ENCODE results near the gene DNAH9.

Gene DNAH9

DNA sequence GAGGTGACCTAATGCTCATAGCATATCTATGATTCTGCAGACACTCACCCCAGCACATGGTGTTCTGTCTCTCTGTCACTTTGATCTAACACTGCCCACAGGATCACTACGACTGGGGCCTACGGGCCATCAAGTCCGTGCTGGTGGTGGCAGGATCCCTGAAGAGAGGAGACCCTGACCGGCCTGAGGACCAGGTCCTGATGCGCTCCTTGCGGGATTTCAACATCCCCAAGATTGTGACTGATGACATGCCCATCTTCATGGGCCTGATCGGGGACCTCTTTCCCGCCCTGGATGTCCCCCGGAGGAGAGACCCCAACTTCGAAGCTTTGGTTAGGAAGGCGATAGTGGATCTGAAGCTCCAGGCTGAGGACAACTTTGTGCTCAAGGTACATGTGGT lies 146.4 kb downstream of the DNAH9 start:
- no peak for DNase-seq (ENCODE audit: extremely low read depth, low read depth)
- TF ChIP-seq, protein P1, sequence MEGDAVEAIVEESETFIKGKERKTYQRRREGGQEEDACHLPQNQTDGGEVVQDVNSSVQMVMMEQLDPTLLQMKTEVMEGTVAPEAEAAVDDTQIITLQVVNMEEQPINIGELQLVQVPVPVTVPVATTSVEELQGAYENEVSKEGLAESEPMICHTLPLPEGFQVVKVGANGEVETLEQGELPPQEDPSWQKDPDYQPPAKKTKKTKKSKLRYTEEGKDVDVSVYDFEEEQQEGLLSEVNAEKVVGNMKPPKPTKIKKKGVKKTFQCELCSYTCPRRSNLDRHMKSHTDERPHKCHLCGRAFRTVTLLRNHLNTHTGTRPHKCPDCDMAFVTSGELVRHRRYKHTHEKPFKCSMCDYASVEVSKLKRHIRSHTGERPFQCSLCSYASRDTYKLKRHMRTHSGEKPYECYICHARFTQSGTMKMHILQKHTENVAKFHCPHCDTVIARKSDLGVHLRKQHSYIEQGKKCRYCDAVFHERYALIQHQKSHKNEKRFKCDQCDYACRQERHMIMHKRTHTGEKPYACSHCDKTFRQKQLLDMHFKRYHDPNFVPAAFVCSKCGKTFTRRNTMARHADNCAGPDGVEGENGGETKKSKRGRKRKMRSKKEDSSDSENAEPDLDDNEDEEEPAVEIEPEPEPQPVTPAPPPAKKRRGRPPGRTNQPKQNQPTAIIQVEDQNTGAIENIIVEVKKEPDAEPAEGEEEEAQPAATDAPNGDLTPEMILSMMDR (IDR thresholded peaks at IDR 0.05; ENCODE audit: low read depth, low read length), result no peak

DNA sequence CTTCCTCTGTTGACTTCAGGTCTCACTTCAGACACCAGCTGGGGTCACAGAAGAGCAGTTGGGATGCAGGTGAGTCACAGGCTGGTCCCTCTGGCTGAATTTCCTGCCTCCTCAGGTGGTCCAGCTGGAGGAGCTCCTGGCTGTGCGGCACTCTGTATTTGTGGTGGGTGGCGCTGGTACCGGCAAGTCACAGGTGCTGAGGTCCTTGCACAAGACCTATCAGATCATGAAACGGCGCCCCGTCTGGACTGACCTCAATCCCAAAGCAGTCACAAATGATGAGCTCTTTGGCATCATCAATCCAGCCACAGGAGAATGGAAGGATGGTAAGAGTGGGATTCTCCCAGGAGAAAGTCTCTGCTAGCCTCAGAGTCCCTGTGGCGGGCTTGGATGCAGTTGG lies 149.2 kb downstream of the DNAH9 start:
- DNase-seq (ENCODE audit: extremely low read depth, low read depth), result no peak
- TF ChIP-seq, protein P1 (IDR thresholded peaks at IDR 0.05; ENCODE audit: low read depth, low read length), result no peak

DNA sequence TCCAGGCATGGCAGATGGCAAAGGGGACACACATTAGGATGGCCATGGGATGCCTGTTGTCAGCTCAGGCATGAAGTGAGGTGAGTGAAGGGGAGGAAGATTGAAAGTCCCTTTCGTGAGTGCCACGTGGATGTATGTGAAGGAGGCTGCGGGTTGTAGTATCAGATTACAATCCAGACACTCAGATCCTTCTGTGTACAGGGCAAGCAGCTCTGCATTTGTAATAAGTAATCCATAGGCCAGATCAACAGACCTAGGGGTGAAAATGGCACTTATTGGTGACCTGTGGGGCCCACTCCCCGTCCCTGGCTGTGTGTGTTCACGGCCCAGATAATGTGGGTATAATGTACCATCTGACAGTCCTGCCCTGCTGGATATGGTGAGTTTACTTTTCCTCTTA lies 159.5 kb downstream of the DNAH9 start:
- TF ChIP-seq, protein P1 (IDR thresholded peaks at IDR 0.05; ENCODE audit: low read depth, low read length), result no peak

DNA sequence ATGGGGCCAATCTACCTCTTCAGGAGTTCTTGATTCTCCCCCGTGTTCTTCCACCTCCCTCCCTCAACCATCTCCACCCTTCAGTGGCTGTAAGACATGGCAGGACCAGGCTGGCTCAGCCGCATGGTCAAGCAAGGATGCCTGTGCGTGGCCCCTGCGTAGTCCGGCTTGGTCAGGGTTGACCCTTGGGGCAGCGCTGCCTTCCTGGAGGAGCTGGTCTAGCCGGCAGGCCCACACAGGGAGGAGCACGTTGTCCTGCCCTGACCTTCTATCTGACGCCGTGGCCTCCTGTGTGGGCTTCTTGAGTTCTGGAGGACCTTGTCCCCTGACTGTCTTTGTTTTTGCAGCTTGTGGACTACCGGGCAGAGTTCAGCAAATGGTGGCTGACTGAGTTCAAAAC lies 169.8 kb downstream of the DNAH9 start:
- no peak for DNase-seq (ENCODE audit: extremely low read depth, low read depth)
- TF ChIP-seq, protein P1 (IDR thresholded peaks at IDR 0.05; ENCODE audit: low read depth, low read length), result no peak

More for the DNA sequence above, 159.5 kb downstream of the DNAH9 start:
- DNase-seq (ENCODE audit: extremely low read depth, low read depth), result no peak

DNA sequence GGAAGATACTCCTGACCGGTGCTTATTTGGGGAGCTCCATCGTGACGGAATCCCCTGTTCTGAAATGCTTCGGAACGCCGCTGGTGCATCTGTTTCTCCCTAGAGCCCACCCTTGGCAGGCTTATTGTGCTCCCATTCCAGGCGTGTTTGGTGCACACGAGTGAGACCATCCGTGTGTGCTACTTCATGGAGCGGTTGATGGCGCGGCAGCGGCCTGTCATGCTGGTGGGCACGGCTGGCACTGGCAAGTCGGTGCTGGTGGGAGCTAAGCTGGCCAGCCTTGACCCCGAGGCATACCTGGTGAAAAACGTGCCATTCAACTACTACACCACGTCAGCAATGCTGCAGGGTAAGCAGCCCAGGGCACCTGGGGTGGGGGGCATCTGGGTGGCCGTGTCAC lies 170.7 kb downstream of the DNAH9 start:
- TF ChIP-seq, protein P1 (IDR thresholded peaks at IDR 0.05; ENCODE audit: low read depth, low read length), result no peak
- DNase-seq (ENCODE audit: extremely low read depth, low read depth), result no peak

DNA sequence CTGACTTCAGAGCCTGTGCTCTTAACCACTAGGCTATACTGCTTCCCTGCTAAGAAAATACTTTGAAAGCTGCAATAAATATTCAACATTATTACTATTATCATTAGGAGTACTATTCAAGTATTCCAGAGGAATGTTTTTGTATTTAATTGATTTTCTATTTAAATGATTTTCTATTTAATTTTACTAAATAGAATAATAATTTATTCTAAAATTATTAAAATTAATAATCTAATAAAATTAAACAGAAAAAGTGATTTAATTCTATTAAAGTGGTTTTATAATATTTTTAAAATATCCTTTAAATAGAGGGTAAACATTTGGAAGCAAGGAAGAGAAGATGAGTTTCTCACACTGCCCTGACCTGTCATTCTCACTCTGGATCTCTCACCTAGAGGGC lies 173.8 kb downstream of the DNAH9 start:
- DNase-seq (ENCODE audit: extremely low read depth, low read depth), result no peak
- TF ChIP-seq, protein P1 (IDR thresholded peaks at IDR 0.05; ENCODE audit: low read depth, low read length), result no peak

DNA sequence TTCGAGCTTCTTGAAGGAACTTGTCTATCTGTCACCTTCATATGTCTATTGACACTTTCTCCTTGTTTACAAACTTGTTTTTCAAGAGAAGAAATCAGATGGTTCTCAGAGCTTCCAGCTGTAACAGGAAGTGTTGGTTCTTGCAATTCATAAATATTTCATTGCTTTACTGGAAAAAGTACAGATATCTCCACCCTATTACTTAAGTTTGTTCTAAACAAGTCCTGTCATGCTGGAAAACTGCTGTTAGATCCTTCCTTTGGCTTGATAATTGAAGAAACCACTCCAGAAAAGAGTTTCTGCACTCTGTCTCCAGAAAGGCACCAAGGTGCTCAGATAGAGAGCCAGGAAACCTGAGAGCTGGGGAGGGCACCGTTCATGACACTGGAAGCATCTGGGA lies 181.6 kb downstream of the DNAH9 start:
- DNase-seq (ENCODE audit: extremely low read depth, low read depth), result no peak
- TF ChIP-seq, protein P1 (IDR thresholded peaks at IDR 0.05; ENCODE audit: low read depth, low read length), result no peak

Measured in AG09319 (cell line).